HEK293 (cell line): ENCODE measurements around the gene FBXO45.
A peak's percentile ranks its signal among the peaks of the same experiment; 100 is the strongest.
"Not testable (repeated sequence)": the region's sequence is repeated elsewhere in the genome, so short reads cannot be mapped to it uniquely, and the experiment has no call there.

ENCODE experiments used
- CTCF ChIA-PET: fragments of 350-600 bp; formaldehyde crosslinking; extraction: SDS; loops from one replicate; lab custom pipeline; 2021; ENCODE audit warnings: antibody characterized with exemption; lab: Yijun Ruan, JAX
- POLR2A ChIA-PET: fragments of 300-600 bp; formaldehyde crosslinking; extraction: SDS; loops from one replicate; lab custom pipeline; 2020; ENCODE audit warnings: antibody characterized with exemption, inconsistent platforms; lab: Yijun Ruan, JAX
- H3K27ac ChIP-seq: fragments of 200-500 bp; sonication (Bioruptor generic); 2 replicates; pipeline ENCODE4 v1.5.1; 2014; ENCODE audit warnings: low read depth, low read length, control low read depth, inconsistent platforms; ENCODE audit errors: extremely low read depth
- H3K36me3 ChIP-seq, 2 experiments: fragments of 200-500 bp in 1 of 2; sonication (Bioruptor generic) in 1 of 2; 1 replicate in 1 of 2; 2 replicates in 1 of 2; pipeline ENCODE4 v1.5.1; 2014 to 2017; ENCODE audit warnings: inconsistent platforms in 2 of 2, low read length in 2 of 2; ENCODE audit not compliant: control insufficient read depth in 2 of 2, insufficient read depth in 1 of 2
- H3K4me1 ChIP-seq: fragments of 200-500 bp; sonication (Bioruptor generic); 2 replicates; pipeline ENCODE4 v1.5.1; 2014; ENCODE audit warnings: mild to moderate bottlenecking, low read length, inconsistent platforms; ENCODE audit not compliant: control insufficient read depth, insufficient read depth
- H3K4me3 ChIP-seq: 2 replicates; pipeline ENCODE4 v1.5.1; 2011; ENCODE audit warnings: low read depth, mild to moderate bottlenecking, control low read depth, low read length, moderate library complexity
- H3K9me3 ChIP-seq: fragments of 200-500 bp; sonication (Bioruptor generic); 2 replicates; pipeline ENCODE4 v1.5.1; 2014; ENCODE audit warnings: low read depth, low read length, inconsistent platforms; ENCODE audit not compliant: control insufficient read depth, insufficient read depth
- MZF1 ChIP-seq: fragments of 450-650 bp; formaldehyde crosslinking; IDR thresholded peaks from 2 replicates; pipeline ENCODE4 v1.5.1; 2017; ENCODE audit warnings: missing biosample characterization, missing genetic modification characterization, borderline replicate concordance
- WT1 ChIP-seq: fragments of 450-650 bp; formaldehyde crosslinking; IDR thresholded peaks from 2 replicates; pipeline ENCODE4 v1.5.1; 2016; ENCODE audit warnings: missing biosample characterization, missing genetic modification characterization
- ZBTB26 ChIP-seq: fragments of 450-650 bp; formaldehyde crosslinking; optimal IDR thresholded peaks from 2 replicates; pipeline ENCODE3; 2016; ENCODE audit warnings: missing biosample characterization, mild to moderate bottlenecking, missing genetic modification characterization
- ZNF121 ChIP-seq: fragments of 450-650 bp; formaldehyde crosslinking; IDR thresholded peaks from 2 replicates; pipeline ENCODE4 v1.5.1; 2016; ENCODE audit warnings: missing biosample characterization, missing genetic modification characterization
- ZNF155 ChIP-seq: fragments of 450-650 bp; formaldehyde crosslinking; IDR thresholded peaks from 2 replicates; pipeline ENCODE4 v1.5.1; 2016; ENCODE audit warnings: missing biosample characterization, missing genetic modification characterization
- ZNF175 ChIP-seq: fragments of 450-650 bp; formaldehyde crosslinking; IDR thresholded peaks from 2 replicates; pipeline ENCODE4 v1.5.1; 2016; ENCODE audit warnings: missing biosample characterization, missing genetic modification characterization
- ZNF248 ChIP-seq: fragments of 450-650 bp; formaldehyde crosslinking; IDR thresholded peaks from 2 replicates; pipeline ENCODE4 v1.5.1; 2017; ENCODE audit warnings: missing biosample characterization, missing genetic modification characterization
- ZNF274 ChIP-seq, 2 experiments: fragments of 200-500 bp in 1 of 2; fragments of 450-650 bp in 1 of 2; sonication (Bioruptor generic) in 1 of 2; formaldehyde crosslinking in 1 of 2; IDR thresholded peaks; 2 replicates each; pipeline versions ENCODE4 v1.5.1 to v1.6.1; 2014 to 2016; ENCODE audit warnings: borderline replicate concordance in 1 of 2, inconsistent platforms in 1 of 2, low read length in 1 of 2, missing biosample characterization in 1 of 2, missing genetic modification characterization in 1 of 2
- ZNF302 ChIP-seq: fragments of 450-650 bp; formaldehyde crosslinking; IDR thresholded peaks from 2 replicates; pipeline ENCODE4 v1.5.1; 2016; ENCODE audit warnings: missing biosample characterization, missing genetic modification characterization, low read depth
- ZNF324 ChIP-seq: fragments of 450-650 bp; formaldehyde crosslinking; IDR thresholded peaks from 2 replicates; pipeline ENCODE4 v1.5.1; 2016; ENCODE audit warnings: missing biosample characterization, missing genetic modification characterization
- ZNF366 ChIP-seq: fragments of 450-650 bp; formaldehyde crosslinking; conservative IDR thresholded peaks from 2 replicates; pipeline ENCODE4 v1.5.1; 2016; ENCODE audit warnings: missing biosample characterization, missing genetic modification characterization
- ZNF549 ChIP-seq: fragments of 450-650 bp; IDR thresholded peaks from 2 replicates; pipeline ENCODE4 v1.5.1; 2018; ENCODE audit warnings: missing biosample characterization, missing genetic modification characterization, mild to moderate bottlenecking, inconsistent platforms, moderate library complexity
- ZNF585B ChIP-seq: fragments of 450-650 bp; formaldehyde crosslinking; IDR thresholded peaks from 2 replicates; pipeline ENCODE4 v1.5.1; 2016; ENCODE audit warnings: missing biosample characterization, missing genetic modification characterization
- ZNF776 ChIP-seq: fragments of 450-650 bp; formaldehyde crosslinking; IDR thresholded peaks from 2 replicates; pipeline ENCODE4 v1.5.0; 2017; ENCODE audit warnings: missing biosample characterization, missing genetic modification characterization, borderline replicate concordance
- ZNF792 ChIP-seq: fragments of 450-650 bp; formaldehyde crosslinking; IDR thresholded peaks from 2 replicates; pipeline ENCODE4 v1.5.1; 2016; ENCODE audit warnings: missing biosample characterization, missing genetic modification characterization
- ZSCAN23 ChIP-seq: fragments of 450-650 bp; formaldehyde crosslinking; IDR thresholded peaks from 2 replicates; pipeline ENCODE4 v1.5.1; 2016; ENCODE audit warnings: missing biosample characterization, missing genetic modification characterization
- ZSCAN4 ChIP-seq: fragments of 450-650 bp; formaldehyde crosslinking; IDR thresholded peaks from 2 replicates; pipeline ENCODE4 v1.5.1; 2017; ENCODE audit warnings: missing biosample characterization, missing genetic modification characterization
- TF ChIP-seq, protein P1 (sequence below): fragments of 450-650 bp; formaldehyde crosslinking; IDR thresholded peaks from 2 replicates; pipeline ENCODE4 v1.5.1; 2016; ENCODE audit warnings: missing biosample characterization, missing genetic modification characterization

Gene FBXO45

GRCh38 chr3:196597971-196598733 lies 29.7 kb downstream of the FBXO45 start:
- POLR2A ChIA-PET, H3K36me3 ChIP-seq, H3K9me3 ChIP-seq, H3K4me3 ChIP-seq, H3K4me1 ChIP-seq, H3K27ac ChIP-seq: not testable (repeated sequence)
- CTCF ChIA-PET = interaction anchor here (1.2 kb wide), 1 partner anchor 15 kb away, joined by 3 read pairs; no protein-coding TSS in a partner anchor

DNA sequence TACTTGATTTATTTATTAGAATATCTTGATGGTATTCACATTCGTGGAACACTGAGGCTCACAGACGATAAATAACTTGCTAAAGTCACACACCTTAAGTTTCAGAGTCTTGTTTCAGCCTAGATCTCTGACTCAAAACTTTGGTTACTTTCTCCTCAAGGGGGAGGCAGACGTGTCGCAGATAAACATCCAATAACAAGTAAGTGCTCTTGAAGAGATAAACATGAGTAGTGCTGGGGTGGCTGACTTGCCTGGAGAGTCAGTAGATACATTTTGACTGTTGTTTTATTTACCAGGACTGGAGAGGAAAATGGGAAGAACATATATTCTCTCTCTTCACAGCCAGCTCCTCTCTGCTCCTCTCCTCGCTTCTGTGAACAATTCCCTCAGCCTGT lies 31.3 kb downstream of the FBXO45 start:
- no peak overlapping the region for H3K27ac ChIP-seq
- POLR2A ChIA-PET = no interaction called here
- no peaks in the 10 kb centered on the region for H3K9me3 ChIP-seq
- TF ChIP-seq ZNF585B = no peak
- no peak for TF ChIP-seq ZSCAN23 (tag by site-specific recombination)
- TF ChIP-seq WT1 = no peak
- TF ChIP-seq ZNF302 (tag by site-specific recombination) = no peak
- TF ChIP-seq ZNF248 = no peak
- no peak for TF ChIP-seq ZNF324 (tag by site-specific recombination)
- no peak for TF ChIP-seq ZNF366 (tag by site-specific recombination)
- no peak for TF ChIP-seq ZNF274 (IDR thresholded peaks at IDR 0.05; ENCODE audit: low read length)
- TF ChIP-seq ZNF274 (tag by site-specific recombination; IDR thresholded peaks at IDR 0.05; ENCODE audit: borderline replicate concordance) = no peak
- TF ChIP-seq ZNF175 (tag by site-specific recombination) = no peak
- TF ChIP-seq ZSCAN4 (tag by site-specific recombination) = no peak
- no peak for TF ChIP-seq ZBTB26
- TF ChIP-seq, protein P1, sequence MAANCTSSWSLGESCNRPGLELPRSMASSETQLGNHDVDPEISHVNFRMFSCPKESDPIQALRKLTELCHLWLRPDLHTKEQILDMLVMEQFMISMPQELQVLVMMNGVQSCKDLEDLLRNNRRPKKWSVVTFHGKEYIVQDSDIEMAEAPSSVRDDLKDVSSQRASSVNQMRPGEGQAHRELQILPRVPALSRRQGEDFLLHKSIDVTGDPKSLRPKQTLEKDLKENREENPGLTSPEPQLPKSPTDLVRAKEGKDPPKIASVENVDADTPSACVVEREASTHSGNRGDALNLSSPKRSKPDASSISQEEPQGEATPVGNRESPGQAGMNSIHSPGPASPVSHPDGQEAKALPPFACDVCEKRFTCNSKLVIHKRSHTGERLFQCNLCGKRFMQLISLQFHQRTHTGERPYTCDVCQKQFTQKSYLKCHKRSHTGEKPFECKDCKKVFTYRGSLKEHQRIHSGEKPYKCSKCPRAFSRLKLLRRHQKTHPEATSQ (tag by site-specific recombination) = no peak
- no peak for TF ChIP-seq ZNF549 (tag by site-specific recombination)
- no peak for TF ChIP-seq MZF1 (tag by site-specific recombination)
- no peak for TF ChIP-seq ZNF792
- TF ChIP-seq ZNF155 (tag by site-specific recombination) = no peak
- TF ChIP-seq ZNF776 = no peak
- TF ChIP-seq, all 188 proteins: peak for 0
- Histone ChIP-seq H3K4me3 (no peak overlapping the region), H3K4me1 (no peaks in the 10 kb centered on the region), H3K36me3 (no peaks in the 10 kb centered on the region)
- CTCF ChIA-PET = interaction anchor here (1.2 kb wide), 1 partner anchor 9 kb away, joined by 3 read pairs; no protein-coding TSS in a partner anchor

DNA sequence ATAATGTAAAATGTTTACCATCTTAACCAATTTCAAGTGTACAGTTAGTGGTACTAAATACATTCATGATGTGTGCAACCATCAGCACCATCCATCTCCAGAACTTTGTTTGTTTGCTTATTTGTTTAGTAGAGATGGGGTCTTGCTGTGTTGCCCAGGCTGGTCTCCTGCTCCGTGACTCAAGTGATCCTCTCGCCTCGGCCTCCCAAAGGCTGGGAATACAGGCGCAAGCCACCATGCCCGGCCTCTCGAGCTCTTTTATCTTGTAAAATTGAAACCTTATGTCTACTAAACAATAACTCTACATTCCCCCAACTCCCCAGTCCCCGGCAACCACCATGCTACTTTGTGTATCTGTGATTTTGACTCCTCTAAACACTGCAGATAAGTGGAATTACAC lies 31.9 kb downstream of the FBXO45 start:
- no peak overlapping the region for H3K4me3 ChIP-seq
- no peaks in the 10 kb centered on the region for H3K4me1 ChIP-seq
- H3K27ac ChIP-seq = no peak overlapping the region
- ChIA-PET CTCF (interaction anchor here (0.6 to 1.2 kb wide), 2 partner anchors 8 to 686 kb away, joined by 3 read pairs; no protein-coding TSS in a partner anchor), POLR2A (no interaction called here)
- no peaks in the 10 kb centered on the region for H3K9me3 ChIP-seq
- TF ChIP-seq ZNF121 (peak; percentile 50; the same call in 1 of the 2 replicates), ZNF792 (no peak)
- TF ChIP-seq, all 188 proteins: peak for 1
- no peaks in the 10 kb centered on the region for H3K36me3 ChIP-seq
